HG03457 (cell line): ENCODE results near the gene SHANK3.

ENCODE experiments used
- ATAC-seq: cut with Tn5 transposase; IDR thresholded peaks from one replicate; pipeline ENCODE4 v1.9.1; 2021; ENCODE audit warnings: moderate number of reproducible peaks; ENCODE audit not compliant: unreplicated experiment

The SHANK3 gene

DNA sequence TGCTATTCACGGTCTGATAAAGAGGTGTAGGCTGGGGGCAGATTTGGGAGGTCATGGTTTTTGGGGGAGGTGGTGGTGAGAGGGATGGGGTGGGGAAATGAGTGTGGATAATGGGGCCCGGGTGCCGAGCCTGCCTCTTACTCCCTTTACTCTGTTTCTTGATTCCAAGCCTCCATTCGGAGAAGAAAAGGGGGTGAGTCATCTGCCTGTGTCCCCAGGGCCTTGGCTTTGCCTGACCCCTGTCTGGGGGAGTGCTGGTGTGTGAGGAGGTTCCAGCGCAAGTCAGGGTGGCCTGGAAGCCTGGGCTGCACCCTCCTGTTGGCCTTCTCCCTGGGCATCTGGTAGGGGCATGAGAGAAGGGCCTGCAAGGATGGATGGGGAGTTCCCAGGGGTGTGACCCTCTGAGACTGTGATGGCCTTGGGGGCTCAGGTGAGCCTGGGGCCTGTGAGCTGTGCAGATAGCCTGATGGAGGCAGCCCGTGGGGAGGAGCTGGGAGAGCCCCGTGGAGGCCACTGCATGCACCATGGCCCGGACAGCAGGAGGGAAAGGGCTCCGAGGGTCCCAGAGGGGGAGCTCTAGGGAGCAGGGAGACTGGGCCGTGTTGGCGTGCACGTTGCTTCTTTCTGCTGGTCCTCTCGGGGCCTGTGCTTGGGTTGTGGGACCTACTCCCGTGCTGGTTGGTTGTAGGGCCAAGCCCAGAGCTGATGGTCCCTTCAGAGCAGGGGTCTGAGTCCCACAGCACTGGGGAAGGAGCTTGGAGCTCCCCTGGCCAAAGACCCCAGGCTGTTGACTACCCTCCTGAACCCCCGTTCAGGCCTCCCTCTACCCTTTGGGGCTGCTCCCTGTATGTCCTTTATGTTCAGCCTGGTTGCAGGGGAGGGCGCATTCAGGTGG lies 39.1 kb downstream of the SHANK3 start:
- ATAC-seq: no peak

DNA sequence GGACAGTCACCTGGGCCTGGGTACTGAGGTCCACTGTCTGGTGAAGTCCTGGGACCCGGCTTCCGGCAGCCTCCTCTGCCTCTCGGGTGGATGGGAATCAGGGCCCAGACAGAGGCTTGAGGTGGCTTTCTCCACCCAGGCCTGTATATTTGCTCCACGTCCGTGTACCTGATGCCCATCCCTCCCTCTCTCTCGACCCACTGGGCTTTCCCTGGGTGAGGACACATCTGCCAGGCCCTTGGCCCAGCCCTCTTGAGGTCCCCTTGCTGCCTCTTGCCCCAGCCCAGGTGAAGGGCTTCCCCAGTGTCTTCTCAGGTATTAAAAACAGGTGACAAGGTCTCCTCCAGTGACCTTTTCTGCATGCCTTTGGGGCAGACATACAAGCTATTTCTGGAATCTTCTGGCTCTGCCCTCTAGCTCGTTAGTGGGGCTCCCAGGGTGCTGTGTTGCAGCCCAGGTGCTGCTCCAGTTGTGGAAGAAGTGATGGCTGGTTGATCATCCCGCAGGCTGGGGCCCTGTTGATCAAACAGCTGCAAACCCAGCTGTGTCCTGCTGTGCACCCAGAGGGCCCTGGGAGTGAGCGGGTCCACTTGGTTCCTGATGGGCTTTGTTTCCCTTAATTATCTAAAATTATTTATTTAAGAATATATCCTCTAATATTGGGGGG lies 39.9 kb downstream of the SHANK3 start:
- no peak for ATAC-seq

DNA sequence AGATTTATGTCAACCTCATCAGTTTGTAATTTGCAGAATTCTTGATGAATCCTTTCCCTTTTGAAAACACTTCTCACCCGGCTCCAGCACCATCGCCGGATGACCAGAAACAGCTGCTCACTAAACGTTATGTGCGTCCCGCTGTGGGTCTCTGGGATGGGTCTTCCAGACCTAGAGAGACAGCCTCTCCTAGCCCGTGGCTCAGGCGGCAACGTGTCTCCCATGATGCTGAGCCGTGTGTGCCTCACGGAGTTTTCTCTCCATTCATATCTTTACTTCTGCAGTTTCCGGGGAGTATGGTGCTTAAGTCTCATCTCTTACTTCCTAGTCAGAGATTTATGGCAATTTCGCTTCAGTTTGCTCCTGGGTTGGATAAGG lies 40.4 kb downstream of the SHANK3 start:
- ATAC-seq: no peak

DNA sequence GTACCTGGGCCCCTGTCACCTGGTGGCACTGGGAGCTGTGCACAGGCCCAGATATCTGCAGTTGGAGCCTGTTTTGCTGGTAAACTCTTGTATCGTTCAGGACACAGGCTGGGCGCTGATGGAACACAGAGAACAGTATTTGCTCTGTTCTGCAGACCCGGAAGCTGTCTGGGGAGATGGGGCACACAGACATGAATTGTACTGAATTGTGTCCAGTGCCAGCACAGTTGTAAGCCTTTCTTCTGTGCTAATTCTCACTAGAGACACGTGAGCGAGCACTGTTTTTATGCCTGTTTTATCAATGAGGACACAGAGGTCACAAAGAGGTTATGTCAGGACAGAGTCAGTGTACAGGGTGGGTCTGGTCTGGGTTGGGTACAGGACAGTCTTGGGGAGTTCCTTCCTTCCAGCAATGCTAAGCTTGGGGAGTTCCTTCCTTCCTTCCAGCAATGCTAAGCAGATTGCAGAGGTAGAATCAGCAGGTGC lies 41.0 kb downstream of the SHANK3 start:
- ATAC-seq: no peak

DNA sequence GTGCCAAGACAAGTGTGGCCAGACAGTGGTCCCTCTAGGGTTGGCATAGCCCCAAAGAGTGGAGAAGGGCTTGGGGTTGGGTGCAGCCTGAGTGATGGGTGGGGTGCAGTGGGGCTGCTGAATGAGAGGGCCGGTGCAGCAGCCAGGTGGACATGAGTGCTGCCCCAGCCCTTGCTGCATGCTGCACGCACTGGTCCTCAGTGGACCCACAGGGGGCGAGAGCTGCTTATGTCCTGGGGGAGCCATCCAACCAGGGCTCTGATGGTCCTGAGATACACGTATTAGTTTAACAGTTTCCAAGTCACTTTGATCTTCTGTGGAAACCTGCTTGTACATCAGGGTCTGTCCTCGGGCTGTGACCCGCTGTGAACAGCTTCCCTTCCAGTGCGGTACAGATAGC lies 41.5 kb downstream of the SHANK3 start:
- no peak for ATAC-seq

DNA sequence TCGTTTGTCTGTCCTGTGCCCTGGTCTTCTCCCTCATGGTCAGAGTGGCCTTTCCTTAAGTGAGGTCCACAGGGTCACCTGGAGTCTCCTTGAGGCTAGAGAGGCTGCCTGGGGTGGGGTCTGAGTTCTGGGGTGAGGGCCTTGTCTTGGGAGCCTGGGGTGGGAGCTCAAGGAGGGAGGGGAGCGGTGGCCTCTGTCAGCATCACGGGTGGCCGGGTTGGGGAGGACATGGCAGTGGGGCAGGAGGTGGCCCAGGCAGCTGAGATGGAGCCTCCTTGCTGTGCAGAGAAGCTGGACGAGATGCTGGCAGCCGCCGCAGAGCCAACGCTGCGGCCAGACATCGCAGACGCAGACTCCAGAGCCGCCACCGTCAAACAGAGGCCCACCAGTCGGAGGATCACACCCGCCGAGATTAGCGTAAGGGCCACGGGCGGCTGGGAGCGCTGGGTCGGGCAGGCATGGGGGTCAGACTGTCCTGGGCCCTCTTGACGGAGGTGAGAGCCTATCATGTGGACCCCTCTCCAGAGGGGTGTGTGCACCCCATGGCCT lies 42.1 kb downstream of the SHANK3 start:
- no peak for ATAC-seq

DNA sequence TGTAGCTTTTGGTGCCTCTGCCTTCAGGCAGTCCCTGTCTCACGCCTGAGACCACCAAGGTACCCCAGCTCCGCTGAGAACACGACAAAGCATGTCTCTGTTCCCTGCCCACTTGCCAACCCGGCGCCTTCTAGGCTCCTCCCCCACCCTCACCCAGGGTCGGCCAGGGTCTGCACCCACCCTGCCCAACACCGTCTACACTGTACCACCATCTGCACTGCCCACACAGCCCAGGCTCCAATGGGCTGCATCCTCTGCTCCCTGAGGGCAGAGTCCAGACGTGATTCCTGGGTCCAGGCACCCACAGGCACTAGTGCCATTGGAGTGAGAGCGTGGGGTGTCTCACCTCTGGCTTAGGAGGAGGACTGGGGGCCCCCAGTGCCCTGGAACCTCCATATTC lies 42.6 kb downstream of the SHANK3 start:
- no peak for ATAC-seq

DNA sequence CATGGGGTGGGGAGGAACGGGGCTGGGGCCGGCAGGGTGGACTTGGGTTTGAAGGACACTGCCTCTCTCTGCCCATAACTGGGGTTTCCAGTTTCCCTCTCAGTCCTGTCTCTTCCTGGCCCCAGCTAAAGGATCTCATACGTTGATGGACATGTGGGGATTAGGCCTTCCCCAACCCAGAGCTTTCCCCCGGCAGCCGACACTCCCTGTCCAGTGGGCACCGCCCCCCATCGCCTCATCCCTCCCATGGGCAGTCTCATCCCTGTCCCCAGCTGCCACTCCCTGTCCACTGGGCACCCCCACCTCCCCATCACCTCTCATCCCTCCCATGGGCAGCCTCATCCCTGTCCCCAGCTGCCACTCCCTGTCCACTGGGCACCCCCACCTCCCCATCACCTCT lies 43.2 kb downstream of the SHANK3 start:
- no peak for ATAC-seq

DNA sequence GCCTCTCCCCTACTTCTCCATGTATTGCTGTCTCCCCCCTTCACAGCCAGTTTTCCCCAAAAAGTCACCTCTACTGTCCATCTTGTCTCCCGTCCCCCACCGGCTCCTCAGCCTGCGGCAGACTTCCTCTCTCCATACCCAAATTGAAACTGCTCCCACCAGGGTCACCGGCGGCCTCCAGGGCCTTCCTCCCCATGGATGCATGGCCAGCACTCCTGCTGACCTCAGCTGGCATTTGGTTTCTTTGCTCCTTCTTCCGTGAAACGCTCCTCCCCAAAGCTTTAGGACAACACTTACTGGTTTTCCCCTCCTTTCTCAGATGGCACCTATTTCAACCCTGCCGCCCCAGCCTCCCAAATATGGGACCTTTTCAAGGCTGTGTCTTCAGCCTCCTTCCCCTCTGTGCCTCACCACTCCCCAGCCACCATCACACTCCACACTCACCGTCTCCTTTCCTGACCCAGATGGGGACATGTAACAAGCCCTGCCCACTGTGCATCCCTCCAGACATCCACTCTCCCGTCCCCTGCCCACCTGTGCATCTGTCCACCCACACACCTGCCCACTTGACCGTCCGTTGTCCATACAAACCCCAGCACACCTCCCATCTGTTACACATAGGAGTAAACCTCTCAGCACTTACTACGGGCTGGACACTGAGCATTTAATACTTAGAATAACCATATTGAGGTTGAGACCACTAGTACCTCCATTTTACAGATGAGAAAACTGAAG lies 43.8 kb downstream of the SHANK3 start:
- ATAC-seq: no peak

DNA sequence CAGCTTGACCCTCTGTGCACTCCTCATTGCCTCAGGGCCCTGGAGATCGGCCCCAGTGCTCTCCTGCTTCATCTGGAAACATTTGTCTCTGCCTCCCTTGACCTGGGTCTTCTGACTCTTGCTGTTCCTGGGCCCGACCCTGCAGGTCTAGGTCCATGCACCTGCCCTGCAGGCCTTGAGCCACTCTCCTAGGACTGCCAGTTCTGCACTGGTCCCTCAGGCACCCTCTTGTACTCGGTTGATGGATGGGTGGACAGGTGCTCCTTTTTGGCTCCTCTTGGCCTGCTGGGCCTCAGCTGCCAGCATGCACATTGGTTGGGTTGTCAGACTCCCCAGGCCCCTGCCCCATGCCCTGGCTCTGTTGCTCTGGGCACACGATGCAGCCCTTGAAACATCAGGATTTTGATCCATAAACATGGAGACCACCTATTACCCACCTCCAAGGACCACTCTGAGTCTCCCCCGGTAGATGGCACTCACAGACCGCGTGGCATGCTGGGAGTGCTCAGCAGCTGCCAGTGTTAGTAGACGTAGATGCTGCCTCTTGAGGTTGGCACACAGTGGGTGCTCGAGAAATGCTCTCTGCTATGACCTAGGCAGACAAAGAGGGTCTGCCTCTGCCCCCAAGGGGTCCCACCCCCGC lies 45.2 kb downstream of the SHANK3 start:
- no peak for ATAC-seq

DNA sequence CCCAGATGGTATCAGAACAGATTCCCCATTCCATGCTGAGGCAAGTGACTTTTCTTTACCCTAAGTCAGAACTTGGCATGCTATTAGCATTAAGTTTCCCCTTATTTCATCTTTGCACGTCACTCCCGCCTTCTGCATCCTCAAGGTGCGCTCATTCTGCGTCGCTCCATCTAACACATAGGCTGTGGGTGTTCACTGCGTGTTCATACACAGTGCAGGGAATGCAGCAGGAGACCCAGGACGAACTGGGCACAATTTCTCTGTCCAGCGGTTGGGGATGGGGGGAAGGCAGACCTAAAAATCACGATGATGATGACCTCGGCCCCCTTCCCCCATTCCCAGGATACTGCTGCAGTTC lies 45.7 kb downstream of the SHANK3 start:
- ATAC-seq: no peak

DNA sequence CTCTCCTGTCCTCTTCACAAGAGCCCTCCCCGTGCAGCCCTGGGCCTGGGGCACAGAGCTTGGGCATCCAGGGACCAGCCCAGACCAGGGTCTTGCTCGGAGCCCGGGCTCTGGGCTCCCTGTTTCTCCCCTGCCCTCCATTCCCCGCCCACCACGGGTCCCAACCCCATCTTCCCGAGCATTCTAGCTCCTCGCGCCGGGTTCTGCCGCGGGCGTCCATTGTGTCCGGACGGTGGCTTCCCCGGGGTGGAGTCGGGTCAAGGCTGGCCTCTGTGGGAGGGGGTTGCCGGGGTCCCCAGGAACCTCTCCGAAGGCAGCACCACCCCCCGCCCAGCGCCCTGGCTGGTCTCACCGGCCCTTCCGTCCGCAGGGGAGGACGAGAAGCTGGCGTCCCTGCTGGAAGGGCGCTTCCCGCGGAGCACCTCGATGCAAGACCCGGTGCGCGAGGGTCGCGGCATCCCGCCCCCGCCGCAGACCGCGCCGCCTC lies 47.2 kb downstream of the SHANK3 start:
- no peak for ATAC-seq

DNA sequence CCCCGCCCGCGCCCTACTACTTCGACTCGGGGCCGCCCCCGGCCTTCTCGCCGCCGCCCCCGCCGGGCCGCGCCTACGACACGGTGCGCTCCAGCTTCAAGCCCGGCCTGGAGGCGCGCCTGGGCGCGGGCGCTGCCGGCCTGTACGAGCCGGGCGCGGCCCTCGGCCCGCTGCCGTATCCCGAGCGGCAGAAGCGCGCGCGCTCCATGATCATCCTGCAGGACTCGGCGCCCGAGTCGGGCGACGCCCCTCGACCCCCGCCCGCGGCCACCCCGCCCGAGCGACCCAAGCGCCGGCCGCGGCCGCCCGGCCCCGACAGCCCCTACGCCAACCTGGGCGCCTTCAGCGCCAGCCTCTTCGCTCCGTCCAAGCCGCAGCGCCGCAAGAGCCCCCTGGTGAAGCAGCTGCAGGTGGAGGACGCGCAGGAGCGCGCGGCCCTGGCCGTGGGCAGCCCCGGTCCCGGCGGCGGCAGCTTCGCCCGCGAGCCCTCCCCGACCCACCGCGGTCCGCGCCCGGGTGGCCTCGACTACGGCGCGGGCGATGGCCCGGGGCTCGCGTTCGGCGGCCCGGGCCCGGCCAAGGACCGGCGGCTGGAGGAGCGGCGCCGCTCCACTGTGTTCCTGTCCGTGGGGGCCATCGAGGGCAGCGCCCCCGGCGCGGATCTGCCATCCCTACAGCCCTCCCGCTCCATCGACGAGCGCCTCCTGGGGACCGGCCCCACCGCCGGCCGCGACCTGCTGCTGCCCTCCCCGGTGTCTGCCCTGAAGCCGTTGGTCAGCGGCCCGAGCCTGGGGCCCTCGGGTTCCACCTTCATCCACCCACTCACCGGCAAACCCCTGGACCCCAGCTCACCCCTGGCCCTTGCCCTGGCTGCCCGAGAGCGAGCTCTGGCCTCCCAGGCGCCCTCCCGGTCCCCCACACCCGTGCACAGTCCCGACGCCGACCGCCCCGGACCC lies 48.0 kb downstream of the SHANK3 start:
- ATAC-seq: no peak

DNA sequence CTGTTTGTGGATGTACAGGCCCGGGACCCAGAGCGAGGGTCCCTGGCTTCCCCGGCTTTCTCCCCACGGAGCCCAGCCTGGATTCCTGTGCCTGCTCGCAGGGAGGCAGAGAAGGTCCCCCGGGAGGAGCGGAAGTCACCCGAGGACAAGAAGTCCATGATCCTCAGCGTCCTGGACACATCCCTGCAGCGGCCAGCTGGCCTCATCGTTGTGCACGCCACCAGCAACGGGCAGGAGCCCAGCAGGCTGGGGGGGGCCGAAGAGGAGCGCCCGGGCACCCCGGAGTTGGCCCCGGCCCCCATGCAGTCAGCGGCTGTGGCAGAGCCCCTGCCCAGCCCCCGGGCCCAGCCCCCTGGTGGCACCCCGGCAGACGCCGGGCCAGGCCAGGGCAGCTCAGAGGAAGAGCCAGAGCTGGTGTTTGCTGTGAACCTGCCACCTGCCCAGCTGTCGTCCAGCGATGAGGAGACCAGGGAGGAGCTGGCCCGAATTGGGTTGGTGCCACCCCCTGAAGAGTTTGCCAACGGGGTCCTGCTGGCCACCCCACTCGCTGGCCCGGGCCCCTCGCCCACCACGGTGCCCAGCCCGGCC lies 48.7 kb downstream of the SHANK3 start:
- no peak for ATAC-seq

DNA sequence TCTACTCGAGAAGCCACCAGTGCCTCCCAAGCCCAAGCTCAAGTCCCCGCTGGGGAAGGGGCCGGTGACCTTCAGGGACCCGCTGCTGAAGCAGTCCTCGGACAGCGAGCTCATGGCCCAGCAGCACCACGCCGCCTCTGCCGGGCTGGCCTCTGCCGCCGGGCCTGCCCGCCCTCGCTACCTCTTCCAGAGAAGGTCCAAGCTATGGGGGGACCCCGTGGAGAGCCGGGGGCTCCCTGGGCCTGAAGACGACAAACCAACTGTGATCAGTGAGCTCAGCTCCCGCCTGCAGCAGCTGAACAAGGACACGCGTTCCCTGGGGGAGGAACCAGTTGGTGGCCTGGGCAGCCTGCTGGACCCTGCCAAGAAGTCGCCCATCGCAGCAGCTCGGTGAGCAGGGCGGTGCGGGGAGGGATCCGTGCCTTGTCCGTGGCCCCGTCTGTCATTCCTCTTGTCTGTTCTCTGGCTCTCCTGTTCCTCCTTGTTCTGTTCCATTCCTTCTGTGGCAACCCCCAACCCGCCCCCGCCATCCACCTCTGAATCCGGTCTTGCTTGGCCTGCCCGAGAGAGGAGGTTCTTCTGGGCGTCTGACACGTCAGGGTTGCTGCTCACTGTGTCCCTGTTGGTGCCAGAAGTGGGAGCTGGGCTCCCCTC lies 49.6 kb downstream of the SHANK3 start:
- ATAC-seq: no peak
